ENCODE measurements around the gene B3GNT8. TPM values are rescaled to one million over a fixed set of nuclear protein-coding genes. Genes with fewer than 3 reads are reported as not detected.
A peak's percentile ranks its signal among the peaks of the same experiment; 100 is the strongest.

B3GNT8 gene
- total and polyA plus RNA-seq, 9 of the 15 experiments (the other 6 are each of a cell fraction or from before 2014, with no cell fraction given) = 0.11 to 2.9 (median 0.65) TPM; not detected in 2

- no peak; the same call in 1 of the 2 replicates for TF ChIP-seq ATF6 (CRISPR knock-in tag; IDR thresholded peaks at IDR 0.05)
- TF ChIP-seq CTCF (IDR thresholded peaks at IDR 0.05 in 2 of 3, conservative IDR thresholded peaks at IDR 0.05 in 1 of 3; ENCODE audit: insufficient read depth in 2 of 3, low read depth in 1 of 3, low read length in 3 of 3) = no peak
- no peak for TF ChIP-seq DMBX1 (CRISPR knock-in tag; IDR thresholded peaks at IDR 0.05; ENCODE audit: borderline replicate concordance)
- no peak for TF ChIP-seq ZNF444 (CRISPR knock-in tag; IDR thresholded peaks at IDR 0.05)
- no peak for TF ChIP-seq ZC3H11A (IDR thresholded peaks at IDR 0.05; ENCODE audit: low read depth, low read length)
- TF ChIP-seq KLF6 (CRISPR knock-in tag; IDR thresholded peaks at IDR 0.05; ENCODE audit: borderline replicate concordance) = no peak
- no peak for TF ChIP-seq CBFB (CRISPR knock-in tag; IDR thresholded peaks at IDR 0.05)
- peak; percentile 74 to 78; a peak in 2 of 4 replicates for TF ChIP-seq ARNT (IDR thresholded peaks at IDR 0.05)
- TF ChIP-seq ETV1 (tag; conservative IDR thresholded peaks at IDR 0.05; ENCODE audit: low read depth) = peak; percentile 28; the same call in 1 of the 2 replicates
- no peak for TF ChIP-seq ZC3H4 (CRISPR knock-in tag; IDR thresholded peaks at IDR 0.05; ENCODE audit: borderline replicate concordance)
- no peak for TF ChIP-seq HNRNPL (IDR thresholded peaks at IDR 0.05; ENCODE audit: low read depth, low read length)
- TF ChIP-seq, protein P1, sequence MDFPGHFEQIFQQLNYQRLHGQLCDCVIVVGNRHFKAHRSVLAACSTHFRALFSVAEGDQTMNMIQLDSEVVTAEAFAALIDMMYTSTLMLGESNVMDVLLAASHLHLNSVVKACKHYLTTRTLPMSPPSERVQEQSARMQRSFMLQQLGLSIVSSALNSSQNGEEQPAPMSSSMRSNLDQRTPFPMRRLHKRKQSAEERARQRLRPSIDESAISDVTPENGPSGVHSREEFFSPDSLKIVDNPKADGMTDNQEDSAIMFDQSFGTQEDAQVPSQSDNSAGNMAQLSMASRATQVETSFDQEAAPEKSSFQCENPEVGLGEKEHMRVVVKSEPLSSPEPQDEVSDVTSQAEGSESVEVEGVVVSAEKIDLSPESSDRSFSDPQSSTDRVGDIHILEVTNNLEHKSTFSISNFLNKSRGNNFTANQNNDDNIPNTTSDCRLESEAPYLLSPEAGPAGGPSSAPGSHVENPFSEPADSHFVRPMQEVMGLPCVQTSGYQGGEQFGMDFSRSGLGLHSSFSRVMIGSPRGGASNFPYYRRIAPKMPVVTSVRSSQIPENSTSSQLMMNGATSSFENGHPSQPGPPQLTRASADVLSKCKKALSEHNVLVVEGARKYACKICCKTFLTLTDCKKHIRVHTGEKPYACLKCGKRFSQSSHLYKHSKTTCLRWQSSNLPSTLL (IDR thresholded peaks at IDR 0.05) = peak; percentile 45; the same call in 1 of the 2 replicates
- peak; percentile 87 for TF ChIP-seq GATAD2A (IDR thresholded peaks at IDR 0.05)
- no peak for TF ChIP-seq RHOXF2B (CRISPR knock-in tag; conservative IDR thresholded peaks at IDR 0.05)
- TF ChIP-seq, protein P2, sequence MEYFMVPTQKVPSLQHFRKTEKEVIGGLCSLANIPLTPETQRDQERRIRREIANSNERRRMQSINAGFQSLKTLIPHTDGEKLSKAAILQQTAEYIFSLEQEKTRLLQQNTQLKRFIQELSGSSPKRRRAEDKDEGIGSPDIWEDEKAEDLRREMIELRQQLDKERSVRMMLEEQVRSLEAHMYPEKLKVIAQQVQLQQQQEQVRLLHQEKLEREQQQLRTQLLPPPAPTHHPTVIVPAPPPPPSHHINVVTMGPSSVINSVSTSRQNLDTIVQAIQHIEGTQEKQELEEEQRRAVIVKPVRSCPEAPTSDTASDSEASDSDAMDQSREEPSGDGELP (CRISPR knock-in tag; IDR thresholded peaks at IDR 0.05; ENCODE audit: borderline replicate concordance) = no peak
- no peak for TF ChIP-seq TAF15 (IDR thresholded peaks at IDR 0.05; ENCODE audit: low read depth, low read length)
- TF ChIP-seq ZNF134 (CRISPR knock-in tag; conservative IDR thresholded peaks at IDR 0.05) = no peak
- no peak for TF ChIP-seq MEF2A (IDR thresholded peaks at IDR 0.05; ENCODE audit: control insufficient read depth, low read depth, low read length)
- TF ChIP-seq SMARCA4 (IDR thresholded peaks at IDR 0.05) = peak; percentile 72
- no peak for TF ChIP-seq NFE2L1 (tag; IDR thresholded peaks at IDR 0.05; ENCODE audit: borderline replicate concordance, low read depth)
- TF ChIP-seq CCNT2 (IDR thresholded peaks at IDR 0.05; ENCODE audit: borderline replicate concordance, extremely low read depth, insufficient read length, low read depth, low read length) = no peak
- TF ChIP-seq SETDB1 (IDR thresholded peaks at IDR 0.05; ENCODE audit: low read length) = no peak
Observed at GRCh38 chr19:41427647-41428480, 690 bp upstream of the B3GNT8 start (continued).

Data from K562 (cell line).